Melanocyte of skin (primary cell): ENCODE data around the gene NDUFS7. TPM values are rescaled to one million over a fixed set of nuclear protein-coding genes. Genes with fewer than 3 reads are reported as not detected.

Experiments used
- total RNA-seq, 2 donors: library from RNA; depleted of rRNA; stranded (reverse); fragments of >200 nt; gene quantifications; 2 replicates each; pipeline ENCODE4 v1.2.3, GENCODE V29; 2012

NDUFS7 gene
- 10 to 100 TPM; 87.2 to 89.5 TPM for total RNA-seq

GRCh38 chr19:1383312-1384084, at the start of gene NDUFS7:
NDUFS7 (plus strand) TSS chr19:1383907; CDS start chr19:1383927, 20 bp downstream.

GRCh38 chr19:1401138-1401888, 17.6 kb downstream of the NDUFS7 start, which contains the start of gene GAMT:
GAMT (minus strand) TSS chr19:1401542; CDS start chr19:1401476, 66 bp downstream.

GRCh38 chr19:1407528-1408299, 24.0 kb downstream of the NDUFS7 start, which contains the start of gene DAZAP1:
DAZAP1 (plus strand) TSS chr19:1407586; CDS start chr19:1407774, 188 bp downstream.

GRCh38 chr19:1438035-1438932, 54.6 kb downstream of the NDUFS7 start, which contains the start of gene RPS15:
RPS15 (plus strand) TSS chr19:1438396; CDS start chr19:1438426, 30 bp downstream.

Other genes with a start within 250 kb of the NDUFS7 start
- gene SBNO2, start 209.6 kb upstream of the NDUFS7 start, total RNA-seq: 10 to 100 TPM; 63.7 to 63.9 TPM
- 10 to 100 TPM; 50.9 to 58.9 TPM for gene STK11, start 178.1 kb upstream of the NDUFS7 start, total RNA-seq
- gene CBARP, start 145.9 kb upstream of the NDUFS7 start, total RNA-seq: 1 to 10 TPM; 2.4 to 3.3 TPM
- 10 to 100 TPM; 19.6 to 31.0 TPM for gene ATP5F1D, start 142.2 kb upstream of the NDUFS7 start, total RNA-seq
- 10 to 100 TPM in 1 of 2 donors, 1 to 10 TPM in 1; 9.3 to 12.3 TPM for gene MIDN, start 135.3 kb upstream of the NDUFS7 start, total RNA-seq
- 100 to 1,000 TPM in 1 of 2 donors, 10 to 100 TPM in 1; 67.3 to 137 TPM for gene CIRBP, start 114.6 kb upstream of the NDUFS7 start, total RNA-seq
- gene FAM174C, start 108.4 kb upstream of the NDUFS7 start, total RNA-seq: 10 to 100 TPM; 47.8 to 63.6 TPM
- not detected for gene EFNA2, start 98.0 kb upstream of the NDUFS7 start, total RNA-seq
- gene GAMT, start 17.6 kb downstream of the NDUFS7 start, total RNA-seq: 10 to 100 TPM; 19.3 to 20.6 TPM
- 10 to 100 TPM; 41.6 to 61.6 TPM for gene DAZAP1, start 23.7 kb downstream of the NDUFS7 start, total RNA-seq
- 100 to 1,000 TPM; 480 to 582 TPM for gene RPS15, start 54.5 kb downstream of the NDUFS7 start, total RNA-seq
- gene APC2, start 66.2 kb downstream of the NDUFS7 start, total RNA-seq: under 1 TPM; under 0.01 TPM
- 10 to 100 TPM; 20.0 to 26.6 TPM for gene C19orf25, start 95.3 kb downstream of the NDUFS7 start, total RNA-seq
- gene PCSK4, start 106.4 kb downstream of the NDUFS7 start, total RNA-seq: 1 to 10 TPM in 1 of 2 donors, under 1 TPM in 1; 0.67 to 2.4 TPM
- gene REEP6, start 107.3 kb downstream of the NDUFS7 start, total RNA-seq: 1 to 10 TPM; 3.0 to 3.1 TPM
- 1 to 10 TPM; 1.7 to 2.4 TPM for gene ADAMTSL5, start 129.1 kb downstream of the NDUFS7 start, total RNA-seq
- under 1 TPM in 1 of 2 donors, not detected in 1; under 0.01 TPM for gene PLK5, start 140.2 kb downstream of the NDUFS7 start, total RNA-seq
- gene MEX3D, start 184.4 kb downstream of the NDUFS7 start, total RNA-seq: 10 to 100 TPM; 16.5 to 18.0 TPM
- gene MBD3, start 209.0 kb downstream of the NDUFS7 start, total RNA-seq: 10 to 100 TPM; 68.1 to 69.3 TPM
- gene UQCR11, start 221.6 kb downstream of the NDUFS7 start, total RNA-seq: 10 to 100 TPM; 38.9 to 56.3 TPM